CD4-positive, alpha-beta T cell treated with Interferon alpha-2 for 1 hour (primary cell): Measurements from ENCODE around the gene TUBGCP6.

ENCODE experiments used
- DNase-seq, 2 donors: peaks; one replicate each; pipeline ENCODE4 v3.0.0-alpha.2; 2020 to 2022

Gene TUBGCP6

GRCh38 chr22:50226063-50226874 lies 18.6 kb downstream of the TUBGCP6 start:
- DNase-seq, result no peak

- DNase-seq, result no peak
Measured at GRCh38 chr22:50225200-50225969, 19.4 kb downstream of the TUBGCP6 start.

- DNase-seq, result no peak
Measured at GRCh38 chr22:50224071-50224470, 20.8 kb downstream of the TUBGCP6 start.

GRCh38 chr22:50222508-50222907 lies 22.3 kb downstream of the TUBGCP6 start:
- DNase-seq, result no peak

- no peak for DNase-seq
Measured at GRCh38 chr22:50221410-50222300, 23.2 kb downstream of the TUBGCP6 start.

GRCh38 chr22:50220603-50221409 lies 24.0 kb downstream of the TUBGCP6 start:
- no peak for DNase-seq

GRCh38 chr22:50219800-50220602 lies 24.8 kb downstream of the TUBGCP6 start:
- DNase-seq, result no peak

- DNase-seq, result no peak
Measured at GRCh38 chr22:50218996-50219727, 25.7 kb downstream of the TUBGCP6 start.

GRCh38 chr22:50218153-50218995 lies 26.4 kb downstream of the TUBGCP6 start:
- no peak for DNase-seq

- no peak for DNase-seq
Measured at GRCh38 chr22:50217543-50218152, 27.2 kb downstream of the TUBGCP6 start.

- no peak for DNase-seq
Measured at GRCh38 chr22:50216684-50217520, 27.9 kb downstream of the TUBGCP6 start.

GRCh38 chr22:50216055-50216683 lies 28.7 kb downstream of the TUBGCP6 start:
- no peak for DNase-seq

- no peak for DNase-seq
Measured at GRCh38 chr22:50215297-50216054, 29.3 kb downstream of the TUBGCP6 start.

GRCh38 chr22:50213263-50213662 lies 31.6 kb downstream of the TUBGCP6 start:
- DNase-seq, result no peak

- no peak for DNase-seq
Measured at GRCh38 chr22:50211147-50211546, 33.7 kb downstream of the TUBGCP6 start.

GRCh38 chr22:50210378-50211139 lies 34.3 kb downstream of the TUBGCP6 start:
- no peak for DNase-seq
